IPS DF 6.9 (cell line): ENCODE data around the gene ATAD3A.
"Not testable (repeated sequence)": the region's sequence is repeated elsewhere in the genome, so short reads cannot be mapped to it uniquely, and the experiment has no call there.

Experiments used
- DNase-seq: peaks from one replicate; pipeline ENCODE4 v3.0.0-alpha.2; 2013; ENCODE audit warnings: low read depth, low spot score
- H3K27ac ChIP-seq: one replicate; pipeline ENCODE4 v1.5.1; 2013; ENCODE audit warnings: low read length, control low read depth
- H3K27me3 ChIP-seq: 2 replicates; pipeline ENCODE4 v1.6.1; 2013; ENCODE audit warnings: mild to moderate bottlenecking, low read length; ENCODE audit not compliant: control insufficient read depth, insufficient read depth
- H3K36me3 ChIP-seq: 2 replicates; pipeline ENCODE4 v1.6.1; 2013; ENCODE audit warnings: low read length; ENCODE audit not compliant: control insufficient read depth, insufficient read depth
- H3K4me1 ChIP-seq: 2 replicates; pipeline ENCODE4 v1.6.1; 2013; ENCODE audit warnings: low read length; ENCODE audit not compliant: control insufficient read depth, insufficient read depth
- H3K4me3 ChIP-seq: 2 replicates; pipeline ENCODE4 v1.5.1; 2013; ENCODE audit warnings: mild to moderate bottlenecking, low read length
- H3K9me3 ChIP-seq: 2 replicates; pipeline ENCODE4 v1.6.1; 2013; ENCODE audit warnings: low read length, inconsistent platforms; ENCODE audit not compliant: control insufficient read depth, insufficient read depth
- whole genome bisulfite sequencing: extraction: QIAGEN DNeasy Blood & Tissue Kit; methylation state at CpG from one replicate; pipeline ENCODE4 v1.1.7; 2013; ENCODE audit warnings: mixed read lengths, missing lambda C conversion rate; ENCODE audit not compliant: insufficient read length, insufficient coverage; 5-methylcytosine and 5-hydroxymethylcytosine counted together

Gene ATAD3A

DNA sequence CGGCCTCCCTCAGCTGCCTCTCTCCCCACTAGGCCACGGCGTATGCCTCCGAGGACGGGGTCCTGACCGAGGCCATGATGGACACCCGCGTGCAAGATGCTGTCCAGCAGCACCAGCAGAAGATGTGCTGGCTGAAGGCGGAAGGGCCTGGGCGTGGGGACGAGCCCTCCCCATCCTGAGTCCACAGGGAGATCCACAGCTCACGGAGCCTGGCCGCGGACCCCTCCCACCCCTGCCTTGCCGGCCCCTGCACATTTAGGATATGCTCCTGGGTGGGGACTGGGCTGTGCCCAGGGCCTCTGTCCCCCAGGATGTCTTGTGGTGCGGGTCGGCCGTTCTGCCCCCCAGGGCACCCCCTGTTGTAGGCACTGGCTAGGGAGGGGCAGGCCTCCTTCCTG lies 21.9 kb downstream of the ATAD3A start:
- not testable (repeated sequence) for H3K27ac ChIP-seq, H3K9me3 ChIP-seq, DNase-seq, H3K4me1 ChIP-seq, H3K4me3 ChIP-seq, H3K27me3 ChIP-seq
- WGBS: no CpG with 5 or more reads among the region's 18 CpGs
- peaks cover 13% of the 10 kb centered on the region for H3K36me3 ChIP-seq

DNA sequence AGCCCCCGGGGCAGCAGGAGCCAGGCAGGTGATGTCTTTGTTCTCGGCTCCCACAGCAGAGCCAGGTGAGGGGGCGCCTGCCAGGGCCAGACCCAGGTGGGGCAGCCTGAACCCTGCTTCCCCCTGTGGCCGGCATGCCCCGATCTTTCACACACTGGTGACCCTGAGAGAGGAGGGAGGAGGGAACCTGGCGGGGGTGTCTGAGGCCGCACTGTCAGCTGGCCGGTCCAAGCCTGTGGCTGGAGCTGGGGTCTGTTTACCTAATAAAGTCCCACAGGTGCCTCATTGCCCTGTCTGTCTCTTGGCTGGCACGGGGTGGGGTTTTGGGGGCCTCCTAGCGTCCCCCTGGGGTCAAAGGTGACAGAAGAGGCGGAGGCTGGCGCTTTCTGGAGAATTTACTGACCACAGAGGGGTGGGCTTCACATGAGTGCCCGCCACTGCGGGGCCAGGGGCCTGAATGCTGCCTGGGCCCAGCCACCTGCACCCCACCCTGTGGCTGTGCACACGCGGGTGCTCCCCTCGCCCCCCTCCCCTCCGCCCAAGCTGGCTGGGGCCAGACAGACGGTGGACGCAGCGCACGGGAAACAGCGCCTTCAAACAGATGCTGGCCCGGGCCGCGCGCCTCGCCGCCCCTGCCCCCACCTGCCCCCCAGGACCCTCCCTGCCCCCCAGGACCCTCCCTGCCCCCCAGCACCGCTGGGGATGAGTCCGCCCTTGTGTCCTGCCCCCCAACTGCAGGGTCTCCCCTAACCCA lies 22.6 kb downstream of the ATAD3A start:
- no CpG with 5 or more reads among the region's 31 CpGs for whole genome bisulfite sequencing
- H3K36me3 ChIP-seq: peaks cover 9% of the 10 kb centered on the region
- H3K27ac ChIP-seq: no peak overlapping the region
- H3K27me3 ChIP-seq: no peaks in the 10 kb centered on the region
- H3K4me3 ChIP-seq: no peak overlapping the region
- DNase-seq: no peak
- H3K9me3 ChIP-seq: no peaks in the 10 kb centered on the region
- 0 out of 2 replicates have a peak, but pooled peaks cover 2% of the 10 kb centered on the region for H3K4me1 ChIP-seq

DNA sequence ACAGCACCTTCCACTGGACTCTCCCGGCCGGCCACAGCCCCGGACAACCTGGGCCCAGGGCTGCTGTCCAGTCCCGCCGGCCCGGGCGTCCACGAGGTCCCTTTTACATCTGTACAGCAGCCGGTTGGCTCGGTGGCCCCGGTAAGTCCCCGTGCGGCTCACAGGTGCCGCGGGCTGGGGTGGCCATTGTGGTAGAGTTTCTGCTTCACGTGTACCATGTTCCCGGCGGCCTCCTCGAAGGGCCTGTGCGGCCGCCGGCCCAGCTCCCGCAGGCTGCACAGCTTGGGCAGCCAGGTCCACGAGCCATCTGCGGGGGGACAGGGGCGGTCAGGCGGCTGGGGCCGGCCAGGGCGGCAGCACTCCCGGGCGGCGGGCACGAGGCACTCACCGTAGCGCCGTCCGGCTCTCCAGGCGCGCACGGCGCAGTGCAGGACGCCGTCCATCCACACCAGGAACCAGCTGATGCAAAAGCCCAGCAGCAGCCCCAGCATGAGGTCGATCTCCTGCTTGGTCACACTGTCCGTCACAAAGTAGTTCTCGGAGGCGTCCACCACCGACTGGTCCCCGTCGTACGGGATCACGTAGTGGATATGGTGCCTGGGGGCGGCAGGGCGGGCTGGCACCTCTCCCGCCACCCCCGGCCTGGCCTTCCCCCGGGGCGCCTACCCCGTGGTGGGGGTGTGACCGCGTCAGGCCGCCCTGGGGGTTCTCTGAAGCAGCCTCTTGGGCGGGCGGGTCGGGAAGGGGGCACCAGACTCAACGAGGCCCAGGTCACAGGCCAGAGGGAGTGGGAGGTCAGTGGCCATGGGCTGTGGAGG lies 23.4 kb downstream of the ATAD3A start:
- no peak overlapping the region; the same call in 1 of the 2 replicates for H3K4me3 ChIP-seq
- H3K9me3 ChIP-seq: no peaks in the 10 kb centered on the region
- DNase-seq: no peak
- H3K4me1 ChIP-seq: 0 out of 2 replicates have a peak, but pooled peaks cover 2% of the 10 kb centered on the region
- no peaks in the 10 kb centered on the region for H3K27me3 ChIP-seq
- no CpG with 5 or more reads among the region's 66 CpGs for WGBS
- H3K36me3 ChIP-seq: peaks cover 4% of the 10 kb centered on the region; the same call in 1 of the 2 replicates
- H3K27ac ChIP-seq: no peak overlapping the region

DNA sequence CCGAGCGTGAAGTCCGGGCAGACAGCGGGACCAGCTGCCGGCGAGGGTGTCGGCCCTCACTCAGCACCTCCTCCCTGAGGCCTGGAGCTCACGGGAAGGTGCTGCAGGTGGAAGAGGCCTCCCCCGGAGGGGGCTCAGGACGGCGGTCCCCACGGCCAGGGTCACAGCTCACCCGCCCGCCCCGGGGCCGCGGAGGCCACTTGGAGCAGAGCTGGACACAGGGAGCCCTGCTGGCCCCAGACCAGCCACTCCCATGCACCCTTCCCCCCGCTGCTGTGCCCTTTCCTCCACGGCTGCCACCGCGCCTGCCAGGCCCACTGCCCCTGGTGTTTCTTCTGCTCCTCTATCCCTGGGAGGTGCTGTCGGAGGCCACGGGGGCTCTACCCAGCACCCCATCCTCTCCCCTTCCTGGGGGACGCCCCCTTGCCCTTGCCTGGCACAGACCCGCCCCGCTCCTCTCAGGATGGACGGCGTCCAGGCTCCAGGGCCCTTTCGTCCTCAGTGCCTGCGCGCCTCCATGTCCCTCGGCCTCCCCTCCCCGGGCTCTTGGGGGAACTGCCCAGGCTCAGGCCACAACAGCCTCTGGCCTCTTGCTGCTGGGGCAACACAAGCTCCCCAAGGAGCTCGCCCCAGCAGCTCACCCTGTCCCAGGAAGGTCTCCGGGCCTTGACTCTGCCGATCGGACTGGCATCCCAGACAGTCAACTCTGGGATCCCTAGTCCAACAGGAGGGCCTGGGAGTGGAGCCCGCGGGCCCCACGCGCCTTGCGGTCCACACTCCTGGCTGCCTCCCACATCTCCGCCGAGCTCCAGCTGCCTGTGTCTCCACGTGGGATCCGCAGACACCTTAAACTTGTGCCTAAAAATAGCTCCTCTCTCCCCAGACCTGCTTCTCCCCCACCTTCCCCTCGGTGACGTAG lies 24.3 kb downstream of the ATAD3A start:
- no peak for DNase-seq
- Histone ChIP-seq H3K4me1 (peaks cover 4% of the 10 kb centered on the region; the same call in 1 of the 2 replicates), H3K9me3 (no peaks in the 10 kb centered on the region), H3K36me3 (peaks cover 6% of the 10 kb centered on the region; the same call in 1 of the 2 replicates), H3K4me3 (no peak overlapping the region), H3K27ac (no peak overlapping the region), H3K27me3 (no peaks in the 10 kb centered on the region)
- WGBS: no CpG with 5 or more reads among the region's 48 CpGs

DNA sequence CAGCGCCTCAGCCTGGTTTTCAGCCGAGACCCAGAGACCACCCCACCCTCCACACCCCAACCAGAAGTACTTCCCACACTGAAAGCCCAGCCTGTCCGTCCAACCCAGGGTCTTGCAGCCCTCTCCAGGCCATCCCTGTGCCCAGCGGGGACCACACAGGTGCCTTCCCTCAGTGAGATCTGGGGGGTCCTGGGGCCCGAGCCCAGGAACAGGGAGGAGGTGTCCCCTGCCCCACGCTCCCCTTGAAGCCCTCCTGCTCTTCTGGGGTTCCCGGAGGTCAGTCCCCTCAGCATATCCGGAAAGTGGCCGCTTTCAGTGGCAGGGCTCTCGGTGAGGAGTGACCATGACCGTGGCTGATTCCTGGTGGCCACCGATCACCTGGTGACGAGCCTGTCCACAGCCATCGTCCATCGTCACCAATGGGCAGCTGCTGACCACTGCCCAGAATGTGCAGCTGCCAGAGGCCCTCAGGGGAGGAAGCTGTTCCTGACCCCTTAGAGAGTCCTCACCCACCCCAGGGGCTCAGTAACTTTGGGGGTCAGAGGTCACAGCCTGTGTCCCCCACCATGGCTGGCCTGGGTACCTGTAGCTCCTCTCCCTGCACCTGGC lies 25.1 kb downstream of the ATAD3A start:
- Histone ChIP-seq H3K4me3 (no peak overlapping the region), H3K27ac (no peak overlapping the region), H3K36me3 (peaks cover 10% of the 10 kb centered on the region; the same call in 1 of the 2 replicates), H3K27me3 (no peaks in the 10 kb centered on the region), H3K9me3 (no peaks in the 10 kb centered on the region), H3K4me1 (peaks cover 4% of the 10 kb centered on the region; the same call in 1 of the 2 replicates)
- no peak for DNase-seq
- no CpG with 5 or more reads among the region's 15 CpGs for WGBS

DNA sequence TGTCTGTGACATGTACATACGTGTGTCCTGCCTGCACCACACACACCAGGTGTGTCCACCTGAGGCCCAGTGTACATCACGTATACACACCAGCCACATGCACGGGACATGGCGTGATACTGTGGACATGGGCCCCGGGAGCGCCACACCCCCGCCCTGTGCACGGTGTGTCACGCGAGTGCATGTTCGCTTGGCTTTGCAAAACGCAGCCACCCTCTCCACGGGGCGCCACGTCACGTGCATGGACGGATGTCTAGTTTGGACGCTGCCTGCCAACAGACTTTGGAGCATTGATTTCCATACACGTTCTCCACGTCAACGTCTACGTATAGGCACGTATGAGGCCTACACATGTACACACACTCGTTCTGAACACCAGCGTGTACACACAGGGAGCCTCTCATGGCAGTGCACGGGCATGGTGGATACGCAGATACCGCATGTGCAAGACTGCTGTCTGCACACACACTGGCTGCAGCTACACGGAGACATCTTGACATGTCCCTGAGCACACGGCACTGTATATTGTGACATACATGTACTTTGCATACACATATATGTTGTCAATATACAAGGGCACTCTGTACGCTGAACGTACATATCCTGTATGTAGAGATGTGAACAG lies 25.8 kb downstream of the ATAD3A start:
- no peaks in the 10 kb centered on the region for H3K9me3 ChIP-seq
- WGBS: no CpG with 5 or more reads among the region's 32 CpGs
- H3K27ac ChIP-seq: no peak overlapping the region
- H3K4me1 ChIP-seq: peaks cover 4% of the 10 kb centered on the region; the same call in 1 of the 2 replicates
- no peak overlapping the region for H3K4me3 ChIP-seq
- H3K36me3 ChIP-seq: peaks cover 17% of the 10 kb centered on the region; the same call in 1 of the 2 replicates
- no peak for DNase-seq
- no peaks in the 10 kb centered on the region for H3K27me3 ChIP-seq

DNA sequence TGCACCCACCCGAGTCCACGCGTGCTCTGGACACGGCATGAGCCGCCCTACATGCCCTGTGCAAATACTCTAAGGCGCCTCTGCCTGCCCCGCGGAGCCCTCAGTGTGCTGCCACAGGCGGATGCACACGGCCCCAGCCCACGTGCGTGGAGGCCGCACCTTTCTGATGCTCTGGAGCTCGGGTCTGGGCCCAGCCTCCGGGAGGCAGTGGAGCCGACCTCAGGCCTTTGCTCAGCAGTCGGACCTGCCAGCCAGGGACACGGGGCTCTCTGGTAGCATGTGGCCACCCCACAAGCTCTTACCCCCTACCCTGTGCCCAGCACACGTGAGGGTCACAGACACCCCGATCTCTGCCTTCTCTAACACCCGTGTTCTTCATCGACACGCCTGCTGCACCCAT lies 26.4 kb downstream of the ATAD3A start:
- peaks cover 4% of the 10 kb centered on the region; the same call in 1 of the 2 replicates for H3K4me1 ChIP-seq
- WGBS: no CpG with 5 or more reads among the region's 23 CpGs
- H3K27ac ChIP-seq: no peak overlapping the region
- peaks cover 17% of the 10 kb centered on the region; the same call in 1 of the 2 replicates for H3K36me3 ChIP-seq
- no peaks in the 10 kb centered on the region for H3K9me3 ChIP-seq
- no peak overlapping the region for H3K4me3 ChIP-seq
- DNase-seq: no peak
- H3K27me3 ChIP-seq: no peaks in the 10 kb centered on the region

DNA sequence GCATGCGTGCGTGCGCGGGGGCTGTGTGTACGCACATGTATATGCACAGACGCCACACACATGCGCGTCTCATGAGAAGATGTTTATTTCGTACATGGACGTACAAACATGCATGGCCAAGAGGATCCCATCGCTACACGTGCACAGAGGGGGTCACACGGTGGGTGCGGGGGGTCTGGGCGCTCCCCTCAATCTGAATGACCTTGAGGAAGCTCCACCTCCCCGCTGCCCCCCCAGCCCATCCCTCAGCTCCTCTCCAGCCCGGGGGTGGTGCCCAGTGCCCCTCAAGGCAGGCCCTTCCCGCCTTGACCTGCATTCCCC lies 27.0 kb downstream of the ATAD3A start:
- H3K27me3 ChIP-seq: no peaks in the 10 kb centered on the region
- WGBS: no CpG with 5 or more reads among the region's 18 CpGs
- peak overlapping the region; percentile 86; the same call in 1 of the 2 replicates for H3K4me3 ChIP-seq
- H3K27ac ChIP-seq: no peak overlapping the region
- H3K9me3 ChIP-seq: no peaks in the 10 kb centered on the region
- peaks cover 4% of the 10 kb centered on the region; the same call in 1 of the 2 replicates for H3K4me1 ChIP-seq
- H3K36me3 ChIP-seq: peaks cover 17% of the 10 kb centered on the region; the same call in 1 of the 2 replicates
- DNase-seq: no peak

DNA sequence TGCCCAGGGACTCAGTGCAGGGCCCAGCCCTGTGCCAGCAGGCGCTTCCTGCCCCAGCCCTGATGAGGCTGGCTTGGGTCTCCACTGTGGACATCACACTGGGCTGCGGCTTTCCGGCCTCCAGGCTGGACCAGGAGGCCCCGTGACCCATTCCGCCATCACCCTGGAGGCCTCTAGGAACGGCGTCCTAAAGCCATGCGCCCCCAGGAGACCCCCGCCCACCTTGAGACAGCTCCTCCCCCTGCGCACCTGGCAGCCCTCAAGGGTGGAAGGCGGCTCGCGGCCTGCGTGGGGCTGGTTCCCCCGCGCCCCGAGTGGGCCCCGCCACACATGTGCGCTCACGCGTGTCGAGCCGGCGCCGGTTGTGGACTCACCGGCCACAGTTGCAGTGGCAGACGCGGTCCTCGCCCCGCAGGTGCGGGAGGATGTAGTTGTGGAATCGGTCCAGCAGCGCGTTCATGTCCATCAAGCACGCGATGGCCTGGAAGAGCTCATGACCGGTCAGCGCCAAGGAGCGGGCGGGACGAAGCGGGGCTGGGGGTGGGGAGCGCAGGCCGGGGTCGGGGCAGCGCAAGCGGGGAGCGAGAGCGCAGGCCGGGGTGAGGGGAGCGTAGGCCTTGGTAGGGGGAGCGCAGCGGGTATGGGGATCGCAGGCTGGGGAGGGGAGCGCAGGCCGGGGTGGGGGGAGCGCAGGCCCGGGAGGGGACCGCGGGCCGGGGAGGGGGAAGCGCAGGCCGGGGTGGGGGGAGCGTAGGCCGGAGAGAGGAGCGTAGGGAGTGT lies 27.5 kb downstream of the ATAD3A start:
- Histone ChIP-seq H3K9me3 (no peaks in the 10 kb centered on the region), H3K4me3 (peak overlapping the region; percentile 86; the same call in 1 of the 2 replicates), H3K27ac (no peak overlapping the region), H3K36me3 (peaks cover 17% of the 10 kb centered on the region; the same call in 1 of the 2 replicates), H3K4me1 (peaks cover 4% of the 10 kb centered on the region; the same call in 1 of the 2 replicates), H3K27me3 (no peaks in the 10 kb centered on the region)
- no peak for DNase-seq
- no CpG with 5 or more reads among the region's 66 CpGs for WGBS
